ENCODE measurements around the gene PLXNA2. TPM values are rescaled to one million over a fixed set of nuclear protein-coding genes. Genes with fewer than 3 reads are reported as not detected.

Gene PLXNA2
- total and polyA plus RNA-seq, 2 of the 13 experiments (the other 11 are each of a cell fraction or from before 2014, with no cell fraction given) = 1.1 to 2.1 TPM

DNA sequence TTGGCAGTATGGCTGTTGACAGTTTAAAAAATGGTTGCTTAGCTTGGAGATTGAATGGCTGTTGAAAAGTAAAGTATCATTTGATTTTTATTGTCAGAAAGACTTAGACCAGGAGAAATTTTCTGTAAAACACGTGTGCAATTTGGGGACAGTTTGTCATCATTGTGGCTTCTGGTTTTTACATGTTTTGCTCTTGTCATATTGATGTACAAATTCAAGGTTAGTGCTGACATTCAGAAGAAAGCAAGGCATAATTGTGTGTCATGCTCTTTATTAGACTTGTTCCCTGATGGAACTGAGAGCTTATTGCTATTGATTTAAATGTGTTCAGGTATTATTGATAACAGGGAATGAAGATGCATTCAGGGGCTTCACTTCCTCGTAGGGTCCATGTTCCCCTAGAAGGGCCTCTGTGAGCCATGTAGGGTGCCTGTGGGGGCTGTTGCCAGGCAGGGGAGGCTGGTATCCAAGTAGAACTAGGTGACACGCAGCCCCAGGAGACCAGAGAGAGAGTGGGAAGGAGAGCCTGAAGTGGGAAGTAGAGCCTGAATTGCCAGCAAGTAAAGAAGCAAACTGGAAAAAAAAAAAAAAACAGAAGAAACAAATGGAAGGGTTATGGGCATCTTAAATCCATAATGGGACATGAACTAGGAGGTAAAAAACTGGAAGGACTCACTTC lies 32.7 kb upstream of the PLXNA2 start (continued):
- no peak for TF ChIP-seq ATF5 (CRISPR knock-in tag; IDR thresholded peaks at IDR 0.05; ENCODE audit: low read depth)
- TF ChIP-seq, protein P1, sequence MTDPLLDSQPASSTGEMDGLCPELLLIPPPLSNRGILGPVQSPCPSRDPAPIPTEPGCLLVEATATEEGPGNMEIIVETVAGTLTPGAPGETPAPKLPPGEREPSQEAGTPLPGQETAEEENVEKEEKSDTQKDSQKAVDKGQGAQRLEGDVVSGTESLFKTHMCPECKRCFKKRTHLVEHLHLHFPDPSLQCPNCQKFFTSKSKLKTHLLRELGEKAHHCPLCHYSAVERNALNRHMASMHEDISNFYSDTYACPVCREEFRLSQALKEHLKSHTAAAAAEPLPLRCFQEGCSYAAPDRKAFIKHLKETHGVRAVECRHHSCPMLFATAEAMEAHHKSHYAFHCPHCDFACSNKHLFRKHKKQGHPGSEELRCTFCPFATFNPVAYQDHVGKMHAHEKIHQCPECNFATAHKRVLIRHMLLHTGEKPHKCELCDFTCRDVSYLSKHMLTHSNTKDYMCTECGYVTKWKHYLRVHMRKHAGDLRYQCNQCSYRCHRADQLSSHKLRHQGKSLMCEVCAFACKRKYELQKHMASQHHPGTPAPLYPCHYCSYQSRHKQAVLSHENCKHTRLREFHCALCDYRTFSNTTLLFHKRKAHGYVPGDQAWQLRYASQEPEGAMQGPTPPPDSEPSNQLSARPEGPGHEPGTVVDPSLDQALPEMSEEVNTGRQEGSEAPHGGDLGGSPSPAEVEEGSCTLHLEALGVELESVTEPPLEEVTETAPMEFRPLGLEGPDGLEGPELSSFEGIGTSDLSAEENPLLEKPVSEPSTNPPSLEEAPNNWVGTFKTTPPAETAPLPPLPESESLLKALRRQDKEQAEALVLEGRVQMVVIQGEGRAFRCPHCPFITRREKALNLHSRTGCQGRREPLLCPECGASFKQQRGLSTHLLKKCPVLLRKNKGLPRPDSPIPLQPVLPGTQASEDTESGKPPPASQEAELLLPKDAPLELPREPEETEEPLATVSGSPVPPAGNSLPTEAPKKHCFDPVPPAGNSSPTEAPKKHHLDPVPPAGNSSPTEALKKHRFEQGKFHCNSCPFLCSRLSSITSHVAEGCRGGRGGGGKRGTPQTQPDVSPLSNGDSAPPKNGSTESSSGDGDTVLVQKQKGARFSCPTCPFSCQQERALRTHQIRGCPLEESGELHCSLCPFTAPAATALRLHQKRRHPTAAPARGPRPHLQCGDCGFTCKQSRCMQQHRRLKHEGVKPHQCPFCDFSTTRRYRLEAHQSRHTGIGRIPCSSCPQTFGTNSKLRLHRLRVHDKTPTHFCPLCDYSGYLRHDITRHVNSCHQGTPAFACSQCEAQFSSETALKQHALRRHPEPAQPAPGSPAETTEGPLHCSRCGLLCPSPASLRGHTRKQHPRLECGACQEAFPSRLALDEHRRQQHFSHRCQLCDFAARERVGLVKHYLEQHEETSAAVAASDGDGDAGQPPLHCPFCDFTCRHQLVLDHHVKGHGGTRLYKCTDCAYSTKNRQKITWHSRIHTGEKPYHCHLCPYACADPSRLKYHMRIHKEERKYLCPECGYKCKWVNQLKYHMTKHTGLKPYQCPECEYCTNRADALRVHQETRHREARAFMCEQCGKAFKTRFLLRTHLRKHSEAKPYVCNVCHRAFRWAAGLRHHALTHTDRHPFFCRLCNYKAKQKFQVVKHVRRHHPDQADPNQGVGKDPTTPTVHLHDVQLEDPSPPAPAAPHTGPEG (CRISPR knock-in tag; IDR thresholded peaks at IDR 0.05) = no peak
- no peak for TF ChIP-seq ZNF850 (CRISPR knock-in tag; conservative IDR thresholded peaks at IDR 0.05)
- no peak for TF ChIP-seq XBP1 (CRISPR knock-in tag; IDR thresholded peaks at IDR 0.05)
- no peak for TF ChIP-seq GLMP (CRISPR knock-in tag; IDR thresholded peaks at IDR 0.05; ENCODE audit: borderline replicate concordance)
- TF ChIP-seq, protein P2, sequence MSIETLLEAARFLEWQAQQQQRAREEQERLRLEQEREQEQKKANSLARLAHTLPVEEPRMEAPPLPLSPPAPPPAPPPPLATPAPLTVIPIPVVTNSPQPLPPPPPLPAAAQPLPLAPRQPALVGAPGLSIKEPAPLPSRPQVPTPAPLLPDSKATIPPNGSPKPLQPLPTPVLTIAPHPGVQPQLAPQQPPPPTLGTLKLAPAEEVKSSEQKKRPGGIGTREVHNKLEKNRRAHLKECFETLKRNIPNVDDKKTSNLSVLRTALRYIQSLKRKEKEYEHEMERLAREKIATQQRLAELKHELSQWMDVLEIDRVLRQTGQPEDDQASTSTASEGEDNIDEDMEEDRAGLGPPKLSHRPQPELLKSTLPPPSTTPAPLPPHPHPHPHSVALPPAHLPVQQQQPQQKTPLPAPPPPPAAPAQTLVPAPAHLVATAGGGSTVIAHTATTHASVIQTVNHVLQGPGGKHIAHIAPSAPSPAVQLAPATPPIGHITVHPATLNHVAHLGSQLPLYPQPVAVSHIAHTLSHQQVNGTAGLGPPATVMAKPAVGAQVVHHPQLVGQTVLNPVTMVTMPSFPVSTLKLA (IDR thresholded peaks at IDR 0.05) = no peak
- TF ChIP-seq ZSCAN21 (CRISPR knock-in tag; IDR thresholded peaks at IDR 0.05; ENCODE audit: borderline replicate concordance) = no peak
- TF ChIP-seq, protein P3, sequence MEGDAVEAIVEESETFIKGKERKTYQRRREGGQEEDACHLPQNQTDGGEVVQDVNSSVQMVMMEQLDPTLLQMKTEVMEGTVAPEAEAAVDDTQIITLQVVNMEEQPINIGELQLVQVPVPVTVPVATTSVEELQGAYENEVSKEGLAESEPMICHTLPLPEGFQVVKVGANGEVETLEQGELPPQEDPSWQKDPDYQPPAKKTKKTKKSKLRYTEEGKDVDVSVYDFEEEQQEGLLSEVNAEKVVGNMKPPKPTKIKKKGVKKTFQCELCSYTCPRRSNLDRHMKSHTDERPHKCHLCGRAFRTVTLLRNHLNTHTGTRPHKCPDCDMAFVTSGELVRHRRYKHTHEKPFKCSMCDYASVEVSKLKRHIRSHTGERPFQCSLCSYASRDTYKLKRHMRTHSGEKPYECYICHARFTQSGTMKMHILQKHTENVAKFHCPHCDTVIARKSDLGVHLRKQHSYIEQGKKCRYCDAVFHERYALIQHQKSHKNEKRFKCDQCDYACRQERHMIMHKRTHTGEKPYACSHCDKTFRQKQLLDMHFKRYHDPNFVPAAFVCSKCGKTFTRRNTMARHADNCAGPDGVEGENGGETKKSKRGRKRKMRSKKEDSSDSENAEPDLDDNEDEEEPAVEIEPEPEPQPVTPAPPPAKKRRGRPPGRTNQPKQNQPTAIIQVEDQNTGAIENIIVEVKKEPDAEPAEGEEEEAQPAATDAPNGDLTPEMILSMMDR (CRISPR knock-in tag; IDR thresholded peaks at IDR 0.05) = no peak
- no peak for TF ChIP-seq SIX1 (CRISPR knock-in tag; IDR thresholded peaks at IDR 0.05; ENCODE audit: borderline replicate concordance)
- no peak for TF ChIP-seq SP5 (CRISPR knock-in tag; IDR thresholded peaks at IDR 0.05; ENCODE audit: borderline replicate concordance, low read depth)
- TF ChIP-seq FOXM1 (CRISPR knock-in tag; IDR thresholded peaks at IDR 0.05) = no peak
- TF ChIP-seq ZBTB37 (CRISPR knock-in tag; IDR thresholded peaks at IDR 0.05) = no peak
- TF ChIP-seq ZNF275 (CRISPR knock-in tag; IDR thresholded peaks at IDR 0.05; ENCODE audit: borderline replicate concordance) = no peak

Data from HepG2 (cell line).